Measurements from ENCODE around the gene MOBP. TPM values are rescaled to one million over a fixed set of nuclear protein-coding genes. Genes with fewer than 3 reads are reported as not detected.

The MOBP gene
- total RNA-seq, 1 experiment from 2014 or later: not detected

GRCh38 chr3:39491014-39491413 lies 23.5 kb downstream of the MOBP start:
- Histone ChIP-seq H2AFZ (ENCODE audit: low read depth, low read length, poor library complexity, severe bottlenecking) (no peak overlapping the region), H3K9me2 (ENCODE audit: insufficient read depth) (no peaks in the 10 kb centered on the region), H4K20me1 (ENCODE audit: insufficient read depth) (no peaks in the 10 kb centered on the region), H3K27me3 (ENCODE audit: insufficient read depth, low read length) (peaks cover 3% of the 10 kb centered on the region; the same call in 1 of the 2 replicates), H3K4me1 (ENCODE audit: control insufficient read depth in 1 of 2, insufficient read depth in 2 of 2, low read length in 2 of 2) (no peaks in the 10 kb centered on the region), H3K79me2 (ENCODE audit: insufficient read depth, low read length) (no peaks in the 10 kb centered on the region), H3K9me3 (ENCODE audit: control insufficient read depth in 1 of 2, insufficient read depth in 1 of 2, low read depth in 1 of 2, low read length in 2 of 2) (no peaks in the 10 kb centered on the region), H3K4me2 (ENCODE audit: low read length) (no peak overlapping the region), H3K27ac (ENCODE audit: low read depth, low read length) (no peak overlapping the region), H3K36me3 (ENCODE audit: control insufficient read depth in 1 of 2, insufficient read depth in 2 of 2, low read length in 2 of 2) (no peaks in the 10 kb centered on the region), H3K9ac (ENCODE audit: low read length) (no peak overlapping the region), H3K4me3 (replicated peaks in 1 of 2; ENCODE audit: low read depth in 1 of 2, low read length in 2 of 2) (no peak overlapping the region)
- TF ChIP-seq EGR1 (IDR thresholded peaks at IDR 0.05; ENCODE audit: low read depth) (no peak), ATF3 (IDR thresholded peaks at IDR 0.05) (no peak)
- intact Hi-C loops (cut with micrococcal nuclease): no loop called here
- no peak for DNase-seq (ENCODE audit: low read depth, low spot score)
- POLR2A ChIA-PET: no interaction called here
- CTCF ChIA-PET: no interaction called here
- ATAC-seq: no peak
- no TSS peak for BruUV-seq (replicated peaks)
- RAD21 ChIA-PET (ENCODE audit: low non-redundant PET in 1 of 2, low total read pairs in 2 of 2, uncharacterized antibody in 2 of 2, unreplicated experiment in 2 of 2): no interaction called here

DNA sequence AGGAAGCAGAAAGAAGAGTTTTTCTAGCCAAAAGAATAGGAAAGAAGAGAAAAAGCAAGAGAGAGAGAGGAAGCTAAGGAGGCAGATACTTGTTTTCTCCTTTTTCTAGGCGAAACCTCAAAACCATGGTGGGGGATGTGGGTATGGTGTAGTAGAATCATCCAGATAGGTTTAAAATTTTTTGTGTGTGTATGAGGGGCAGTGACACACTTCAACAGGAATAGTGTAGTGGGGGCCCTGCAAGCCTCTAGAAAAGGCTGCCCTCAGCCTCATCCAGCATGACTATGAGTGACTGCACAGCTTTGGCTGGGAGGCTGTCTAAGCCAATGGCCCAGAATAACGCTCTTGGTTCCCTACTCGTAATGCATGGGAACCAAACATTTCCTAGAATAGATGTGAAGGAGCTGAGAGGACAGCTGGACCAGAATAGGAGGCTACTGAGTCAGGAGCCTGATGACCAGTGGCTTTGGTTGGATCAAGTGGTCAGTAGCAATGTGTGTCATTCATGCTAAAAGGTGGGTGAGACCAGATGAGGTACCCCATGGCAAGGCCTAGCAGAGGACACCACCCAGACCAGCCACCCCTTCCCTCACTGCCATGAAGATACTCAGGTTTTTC lies 24.4 kb downstream of the MOBP start:
- CTCF ChIA-PET: no interaction called here
- H3K4me3 ChIP-seq (replicated peaks in 1 of 2; ENCODE audit: low read depth in 1 of 2, low read length in 2 of 2): no peak overlapping the region
- ATAC-seq (no peak), DNase-seq (ENCODE audit: low read depth, low spot score) (no peak)
- RAD21 ChIA-PET (ENCODE audit: low non-redundant PET in 1 of 2, low total read pairs in 2 of 2, uncharacterized antibody in 2 of 2, unreplicated experiment in 2 of 2): no interaction called here
- H3K4me2 ChIP-seq (ENCODE audit: low read length): no peak overlapping the region
- intact Hi-C loops (cut with micrococcal nuclease): no loop called here
- H3K79me2 ChIP-seq (ENCODE audit: insufficient read depth, low read length): no peaks in the 10 kb centered on the region
- BruUV-seq (replicated peaks): no TSS peak
- TF ChIP-seq EGR1 (IDR thresholded peaks at IDR 0.05; ENCODE audit: low read depth): no peak
- TF ChIP-seq CEBPB (IDR thresholded peaks at IDR 0.05; ENCODE audit: low read depth): no peak
- no peak for TF ChIP-seq SIN3A (IDR thresholded peaks at IDR 0.05; ENCODE audit: low read depth)
- no peak for TF ChIP-seq RAD21 (IDR thresholded peaks at IDR 0.05; ENCODE audit: low read depth)
- H3K36me3 ChIP-seq (ENCODE audit: control insufficient read depth in 1 of 2, insufficient read depth in 2 of 2, low read length in 2 of 2): no peaks in the 10 kb centered on the region
- no peak overlapping the region for H2AFZ ChIP-seq (ENCODE audit: low read depth, low read length, poor library complexity, severe bottlenecking)
- no peaks in the 10 kb centered on the region for H3K9me2 ChIP-seq (ENCODE audit: insufficient read depth)
- POLR2A ChIA-PET: no interaction called here
- H3K9ac ChIP-seq (ENCODE audit: low read length): no peak overlapping the region
- H3K27me3 ChIP-seq (ENCODE audit: insufficient read depth, low read length): peaks cover 3% of the 10 kb centered on the region; the same call in 1 of the 2 replicates
- H3K4me1 ChIP-seq (ENCODE audit: control insufficient read depth in 1 of 2, insufficient read depth in 2 of 2, low read length in 2 of 2): no peaks in the 10 kb centered on the region
- no peak overlapping the region for H3K27ac ChIP-seq (ENCODE audit: low read depth, low read length)
- H3K9me3 ChIP-seq (ENCODE audit: control insufficient read depth in 1 of 2, insufficient read depth in 1 of 2, low read depth in 1 of 2, low read length in 2 of 2): no peaks in the 10 kb centered on the region
- H4K20me1 ChIP-seq (ENCODE audit: insufficient read depth): no peaks in the 10 kb centered on the region
